A172 (cell line): ENCODE data around the gene TBC1D9. TPM values are rescaled to one million over a fixed set of nuclear protein-coding genes. Genes with fewer than 3 reads are reported as not detected.

ENCODE experiments used
- DNase-seq: peaks from one replicate; pipeline ENCODE4 v3.0.0-alpha.2; 2015; ENCODE audit warnings: low spot score
- total RNA-seq: library from RNA; depleted of rRNA; stranded (reverse); fragments of >200 nt; shearing (Covaris generic); gene quantifications from 2 replicates; pipeline ENCODE4 v1.2.3, GENCODE V29; 2014

The TBC1D9 gene
- total RNA-seq, 1 experiment from 2014 or later, result 26.5 TPM

- no peak for DNase-seq
Measured at GRCh38 chr4:140691369-140691768, 64.8 kb downstream of the TBC1D9 start.

- DNase-seq, result no peak
Measured at GRCh38 chr4:140690093-140690492, 66.1 kb downstream of the TBC1D9 start.

GRCh38 chr4:140689623-140690022 is 66.6 kb downstream of the TBC1D9 start:
- no peak for DNase-seq

GRCh38 chr4:140688711-140689598 is 67.2 kb downstream of the TBC1D9 start:
- no peak for DNase-seq

GRCh38 chr4:140686796-140687195 is 69.4 kb downstream of the TBC1D9 start:
- no peak for DNase-seq

GRCh38 chr4:140684314-140684713 is 71.9 kb downstream of the TBC1D9 start:
- DNase-seq, result no peak

GRCh38 chr4:140681201-140681600 is 75.0 kb downstream of the TBC1D9 start:
- DNase-seq, result no peak

GRCh38 chr4:140680686-140681085 is 75.5 kb downstream of the TBC1D9 start:
- DNase-seq, result no peak

- no peak for DNase-seq
Measured at GRCh38 chr4:140679576-140679975, 76.6 kb downstream of the TBC1D9 start.

- no peak for DNase-seq
Measured at GRCh38 chr4:140675599-140676231, 80.5 kb downstream of the TBC1D9 start.

GRCh38 chr4:140673729-140674128 is 82.5 kb downstream of the TBC1D9 start:
- DNase-seq, result no peak

- DNase-seq, result no peak
Measured at GRCh38 chr4:140672416-140672815, 83.8 kb downstream of the TBC1D9 start.

- DNase-seq, result no peak
Measured at GRCh38 chr4:140668111-140668510, 88.1 kb downstream of the TBC1D9 start.

GRCh38 chr4:140666889-140667614 is 89.1 kb downstream of the TBC1D9 start:
- DNase-seq, result no peak

- peak; percentile 2 for DNase-seq
Measured at GRCh38 chr4:140662082-140662869, 93.9 kb downstream of the TBC1D9 start.

GRCh38 chr4:140661550-140661949 is 94.6 kb downstream of the TBC1D9 start:
- DNase-seq, result no peak

GRCh38 chr4:140659943-140660700 is 96.1 kb downstream of the TBC1D9 start:
- DNase-seq, result no peak

- DNase-seq, result no peak
Measured at GRCh38 chr4:140654495-140654814, 101.7 kb downstream of the TBC1D9 start.

- DNase-seq, result no peak
Measured at GRCh38 chr4:140653718-140654494, 102.3 kb downstream of the TBC1D9 start.

- DNase-seq, result no peak
Measured at GRCh38 chr4:140652601-140653000, 103.6 kb downstream of the TBC1D9 start.
